Measurements from ENCODE around the gene TRPV3. TPM values are rescaled to one million over a fixed set of nuclear protein-coding genes. Genes with fewer than 3 reads are reported as not detected.

Gene TRPV3
- total and polyA plus RNA-seq, 2 of the 13 experiments (the other 11 are each of a cell fraction or from before 2014, with no cell fraction given): 0.90 to 1.0 TPM

DNA sequence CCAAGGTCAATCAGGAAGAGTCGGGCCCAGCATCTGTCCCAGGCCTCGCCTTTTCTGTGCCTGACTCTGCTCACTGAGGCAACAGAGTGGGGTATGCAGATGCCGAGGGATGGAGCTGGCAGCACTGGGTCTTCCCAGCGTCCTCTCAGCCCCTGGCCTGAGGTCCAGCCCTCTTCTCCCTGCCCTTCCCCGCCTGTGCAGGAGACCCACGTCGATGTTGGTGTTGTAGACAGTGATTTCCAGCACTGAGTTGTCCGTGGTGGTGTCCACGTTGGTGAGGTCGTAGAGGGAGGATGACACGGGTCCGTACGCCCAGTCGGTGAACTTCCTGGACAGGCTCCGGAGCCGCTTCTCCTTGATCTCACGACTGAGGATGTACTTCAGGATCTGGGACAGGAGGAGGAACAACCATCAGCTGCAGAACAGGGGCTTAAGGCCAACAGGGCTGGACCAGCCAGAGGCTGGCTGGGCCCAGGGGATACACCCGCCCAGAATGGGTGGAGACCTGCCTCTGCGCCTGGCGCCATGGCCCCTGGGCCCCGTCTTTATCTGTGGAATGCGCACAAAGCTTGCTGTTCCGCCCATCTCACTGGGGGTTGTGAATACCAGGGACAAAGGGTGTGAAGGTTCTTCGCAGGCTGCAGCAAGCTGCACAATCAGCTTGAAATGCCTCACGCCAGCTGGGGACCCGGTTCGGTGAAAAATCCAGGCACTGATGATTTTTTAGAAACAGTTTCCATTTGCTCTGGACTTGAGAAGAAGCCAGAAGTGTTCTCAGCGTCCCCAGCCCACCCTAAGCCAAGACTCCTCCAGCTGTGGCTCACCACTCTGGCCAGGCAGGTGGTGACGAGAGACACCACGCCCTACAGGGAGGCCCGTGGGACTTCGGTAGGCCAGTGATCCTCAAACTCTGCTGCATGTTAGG lies 27.5 kb downstream of the TRPV3 start (continued):
- TF ChIP-seq SOX6 (IDR thresholded peaks at IDR 0.05) (no peak), SOX6 (CRISPR knock-in tag; IDR thresholded peaks at IDR 0.05) (peak; percentile 74), ZSCAN21 (CRISPR knock-in tag; IDR thresholded peaks at IDR 0.05; ENCODE audit: borderline replicate concordance) (peak; percentile 78), HNRNPUL1 (IDR thresholded peaks at IDR 0.05; ENCODE audit: low read depth, low read length) (no peak), HNRNPK (IDR thresholded peaks at IDR 0.05; ENCODE audit: low read depth, low read length, poor library complexity, severe bottlenecking) (no peak), ZNF292 (CRISPR knock-in tag; IDR thresholded peaks at IDR 0.05; ENCODE audit: borderline replicate concordance, low read depth) (peak; percentile 68; the same call in 1 of the 2 replicates), XRCC5 (optimal IDR thresholded peaks at IDR 0.05; ENCODE audit: low read length) (peak; percentile 16), POLR2A (IDR thresholded peaks at IDR 0.05; ENCODE audit: insufficient read depth in 1 of 2, low read depth in 2 of 2, low read length in 2 of 2) (peak in 1 of 2 experiments; percentile 32; a peak in 2 of 4 replicates)
- TF ChIP-seq, protein P1, sequence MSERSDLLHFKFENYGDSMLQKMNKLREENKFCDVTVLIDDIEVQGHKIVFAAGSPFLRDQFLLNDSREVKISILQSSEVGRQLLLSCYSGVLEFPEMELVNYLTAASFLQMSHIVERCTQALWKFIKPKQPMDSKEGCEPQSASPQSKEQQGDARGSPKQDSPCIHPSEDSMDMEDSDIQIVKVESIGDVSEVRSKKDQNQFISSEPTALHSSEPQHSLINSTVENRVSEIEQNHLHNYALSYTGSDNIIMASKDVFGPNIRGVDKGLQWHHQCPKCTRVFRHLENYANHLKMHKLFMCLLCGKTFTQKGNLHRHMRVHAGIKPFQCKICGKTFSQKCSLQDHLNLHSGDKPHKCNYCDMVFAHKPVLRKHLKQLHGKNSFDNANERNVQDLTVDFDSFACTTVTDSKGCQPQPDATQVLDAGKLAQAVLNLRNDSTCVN (CRISPR knock-in tag; IDR thresholded peaks at IDR 0.05; ENCODE audit: borderline replicate concordance): no peak
- TF ChIP-seq, protein P2, sequence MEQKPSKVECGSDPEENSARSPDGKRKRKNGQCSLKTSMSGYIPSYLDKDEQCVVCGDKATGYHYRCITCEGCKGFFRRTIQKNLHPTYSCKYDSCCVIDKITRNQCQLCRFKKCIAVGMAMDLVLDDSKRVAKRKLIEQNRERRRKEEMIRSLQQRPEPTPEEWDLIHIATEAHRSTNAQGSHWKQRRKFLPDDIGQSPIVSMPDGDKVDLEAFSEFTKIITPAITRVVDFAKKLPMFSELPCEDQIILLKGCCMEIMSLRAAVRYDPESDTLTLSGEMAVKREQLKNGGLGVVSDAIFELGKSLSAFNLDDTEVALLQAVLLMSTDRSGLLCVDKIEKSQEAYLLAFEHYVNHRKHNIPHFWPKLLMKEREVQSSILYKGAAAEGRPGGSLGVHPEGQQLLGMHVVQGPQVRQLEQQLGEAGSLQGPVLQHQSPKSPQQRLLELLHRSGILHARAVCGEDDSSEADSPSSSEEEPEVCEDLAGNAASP (CRISPR knock-in tag; IDR thresholded peaks at IDR 0.05; ENCODE audit: borderline replicate concordance): no peak; the same call in 1 of the 2 replicates
- TF ChIP-seq, protein P3, sequence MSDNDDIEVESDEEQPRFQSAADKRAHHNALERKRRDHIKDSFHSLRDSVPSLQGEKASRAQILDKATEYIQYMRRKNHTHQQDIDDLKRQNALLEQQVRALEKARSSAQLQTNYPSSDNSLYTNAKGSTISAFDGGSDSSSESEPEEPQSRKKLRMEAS (IDR thresholded peaks at IDR 0.05): peak; percentile 54; the same call in 1 of the 2 replicates
- TF ChIP-seq, protein P4, sequence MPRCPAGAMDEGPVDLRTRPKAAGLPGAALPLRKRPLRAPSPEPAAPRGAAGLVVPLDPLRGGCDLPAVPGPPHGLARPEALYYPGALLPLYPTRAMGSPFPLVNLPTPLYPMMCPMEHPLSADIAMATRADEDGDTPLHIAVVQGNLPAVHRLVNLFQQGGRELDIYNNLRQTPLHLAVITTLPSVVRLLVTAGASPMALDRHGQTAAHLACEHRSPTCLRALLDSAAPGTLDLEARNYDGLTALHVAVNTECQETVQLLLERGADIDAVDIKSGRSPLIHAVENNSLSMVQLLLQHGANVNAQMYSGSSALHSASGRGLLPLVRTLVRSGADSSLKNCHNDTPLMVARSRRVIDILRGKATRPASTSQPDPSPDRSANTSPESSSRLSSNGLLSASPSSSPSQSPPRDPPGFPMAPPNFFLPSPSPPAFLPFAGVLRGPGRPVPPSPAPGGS (CRISPR knock-in tag; IDR thresholded peaks at IDR 0.05): no peak
- TF ChIP-seq, protein P5, sequence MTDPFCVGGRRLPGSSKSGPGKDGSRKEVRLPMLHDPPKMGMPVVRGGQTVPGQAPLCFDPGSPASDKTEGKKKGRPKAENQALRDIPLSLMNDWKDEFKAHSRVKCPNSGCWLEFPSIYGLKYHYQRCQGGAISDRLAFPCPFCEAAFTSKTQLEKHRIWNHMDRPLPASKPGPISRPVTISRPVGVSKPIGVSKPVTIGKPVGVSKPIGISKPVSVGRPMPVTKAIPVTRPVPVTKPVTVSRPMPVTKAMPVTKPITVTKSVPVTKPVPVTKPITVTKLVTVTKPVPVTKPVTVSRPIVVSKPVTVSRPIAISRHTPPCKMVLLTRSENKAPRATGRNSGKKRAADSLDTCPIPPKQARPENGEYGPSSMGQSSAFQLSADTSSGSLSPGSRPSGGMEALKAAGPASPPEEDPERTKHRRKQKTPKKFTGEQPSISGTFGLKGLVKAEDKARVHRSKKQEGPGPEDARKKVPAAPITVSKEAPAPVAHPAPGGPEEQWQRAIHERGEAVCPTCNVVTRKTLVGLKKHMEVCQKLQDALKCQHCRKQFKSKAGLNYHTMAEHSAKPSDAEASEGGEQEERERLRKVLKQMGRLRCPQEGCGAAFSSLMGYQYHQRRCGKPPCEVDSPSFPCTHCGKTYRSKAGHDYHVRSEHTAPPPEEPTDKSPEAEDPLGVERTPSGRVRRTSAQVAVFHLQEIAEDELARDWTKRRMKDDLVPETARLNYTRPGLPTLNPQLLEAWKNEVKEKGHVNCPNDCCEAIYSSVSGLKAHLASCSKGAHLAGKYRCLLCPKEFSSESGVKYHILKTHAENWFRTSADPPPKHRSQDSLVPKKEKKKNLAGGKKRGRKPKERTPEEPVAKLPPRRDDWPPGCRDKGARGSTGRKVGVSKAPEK (CRISPR knock-in tag; IDR thresholded peaks at IDR 0.05; ENCODE audit: borderline replicate concordance): no peak
- TF ChIP-seq, protein P6, sequence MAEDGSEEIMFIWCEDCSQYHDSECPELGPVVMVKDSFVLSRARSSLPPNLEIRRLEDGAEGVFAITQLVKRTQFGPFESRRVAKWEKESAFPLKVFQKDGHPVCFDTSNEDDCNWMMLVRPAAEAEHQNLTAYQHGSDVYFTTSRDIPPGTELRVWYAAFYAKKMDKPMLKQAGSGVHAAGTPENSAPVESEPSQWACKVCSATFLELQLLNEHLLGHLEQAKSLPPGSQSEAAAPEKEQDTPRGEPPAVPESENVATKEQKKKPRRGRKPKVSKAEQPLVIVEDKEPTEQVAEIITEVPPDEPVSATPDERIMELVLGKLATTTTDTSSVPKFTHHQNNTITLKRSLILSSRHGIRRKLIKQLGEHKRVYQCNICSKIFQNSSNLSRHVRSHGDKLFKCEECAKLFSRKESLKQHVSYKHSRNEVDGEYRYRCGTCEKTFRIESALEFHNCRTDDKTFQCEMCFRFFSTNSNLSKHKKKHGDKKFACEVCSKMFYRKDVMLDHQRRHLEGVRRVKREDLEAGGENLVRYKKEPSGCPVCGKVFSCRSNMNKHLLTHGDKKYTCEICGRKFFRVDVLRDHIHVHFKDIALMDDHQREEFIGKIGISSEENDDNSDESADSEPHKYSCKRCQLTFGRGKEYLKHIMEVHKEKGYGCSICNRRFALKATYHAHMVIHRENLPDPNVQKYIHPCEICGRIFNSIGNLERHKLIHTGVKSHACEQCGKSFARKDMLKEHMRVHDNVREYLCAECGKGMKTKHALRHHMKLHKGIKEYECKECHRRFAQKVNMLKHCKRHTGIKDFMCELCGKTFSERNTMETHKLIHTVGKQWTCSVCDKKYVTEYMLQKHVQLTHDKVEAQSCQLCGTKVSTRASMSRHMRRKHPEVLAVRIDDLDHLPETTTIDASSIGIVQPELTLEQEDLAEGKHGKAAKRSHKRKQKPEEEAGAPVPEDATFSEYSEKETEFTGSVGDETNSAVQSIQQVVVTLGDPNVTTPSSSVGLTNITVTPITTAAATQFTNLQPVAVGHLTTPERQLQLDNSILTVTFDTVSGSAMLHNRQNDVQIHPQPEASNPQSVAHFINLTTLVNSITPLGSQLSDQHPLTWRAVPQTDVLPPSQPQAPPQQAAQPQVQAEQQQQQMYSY (CRISPR knock-in tag; IDR thresholded peaks at IDR 0.05): peak; percentile 51; the same call in 1 of the 2 replicates
- TF ChIP-seq, protein P7, sequence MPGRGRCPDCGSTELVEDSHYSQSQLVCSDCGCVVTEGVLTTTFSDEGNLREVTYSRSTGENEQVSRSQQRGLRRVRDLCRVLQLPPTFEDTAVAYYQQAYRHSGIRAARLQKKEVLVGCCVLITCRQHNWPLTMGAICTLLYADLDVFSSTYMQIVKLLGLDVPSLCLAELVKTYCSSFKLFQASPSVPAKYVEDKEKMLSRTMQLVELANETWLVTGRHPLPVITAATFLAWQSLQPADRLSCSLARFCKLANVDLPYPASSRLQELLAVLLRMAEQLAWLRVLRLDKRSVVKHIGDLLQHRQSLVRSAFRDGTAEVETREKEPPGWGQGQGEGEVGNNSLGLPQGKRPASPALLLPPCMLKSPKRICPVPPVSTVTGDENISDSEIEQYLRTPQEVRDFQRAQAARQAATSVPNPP (CRISPR knock-in tag; IDR thresholded peaks at IDR 0.05): peak; percentile 69; the same call in 1 of the 2 replicates
